Psoas muscle (tissue), 8 donors: ENCODE measurements around the gene KIAA1191. TPM values are rescaled to one million over a fixed set of nuclear protein-coding genes. Genes with fewer than 3 reads are reported as not detected.
A peak's percentile ranks its signal among the peaks of the same experiment; 100 is the strongest.

Source experiments
- ATAC-seq, 4 donors: fragments of 200-7000 bp; cut with Tn5 transposase; one replicate each; pipeline ENCODE4 v1.9.1; 2020; ENCODE audit warnings: moderate library complexity in 3 of 4, mild to moderate bottlenecking in 2 of 4
- DNase-seq, 2 donors: peaks; one replicate each; pipeline ENCODE4 v3.0.0-alpha.2; 2020
- H3K27ac ChIP-seq: fragments of 200-600 bp; one replicate; pipeline ENCODE4 v1.8.0; 2022
- H3K27me3 ChIP-seq, 3 donors: fragments of 200-600 bp in 1 of 3; one replicate each; pipeline versions ENCODE4 v1.6.1 to v1.8.0; 2013 to 2022; ENCODE audit warnings: low read length in 2 of 3, mild to moderate bottlenecking in 2 of 3, moderate library complexity in 1 of 3; ENCODE audit not compliant: insufficient read depth in 3 of 3
- H3K36me3 ChIP-seq, 2 donors: fragments of 200-600 bp in 1 of 2; one replicate each; pipeline versions ENCODE4 v1.6.1 to v1.8.0; 2013 to 2022; ENCODE audit warnings: low read depth in 1 of 2, mild to moderate bottlenecking in 1 of 2, moderate library complexity in 1 of 2; ENCODE audit not compliant: insufficient read depth in 1 of 2
- H3K4me1 ChIP-seq: fragments of 200-600 bp; one replicate; pipeline ENCODE4 v1.8.0; 2022
- H3K4me3 ChIP-seq: fragments of 200-600 bp; one replicate; pipeline ENCODE4 v1.8.0; 2022; ENCODE audit warnings: mild to moderate bottlenecking
- H3K9me3 ChIP-seq: fragments of 200-600 bp; one replicate; pipeline ENCODE4 v1.8.0; 2022
- CTCF ChIP-seq: fragments of 200-600 bp; IDR thresholded peaks from one replicate; pipeline ENCODE4 v1.8.0; 2022; ENCODE audit warnings: antibody characterized with exemption
- WGBS, 3 donors: extraction: QIAGEN DNeasy Blood & Tissue Kit; methylation state at CpG; one replicate each; pipeline versions ENCODE4 v1.1.6 to v1.1.7; 2013; 5-methylcytosine and 5-hydroxymethylcytosine counted together
- intact Hi-C, 2 donors: fragments of 100-400 bp; cut with DNase I; formaldehyde crosslinking; loops; one replicate each; pipeline versions ENCODE4 v1.11.0 to v1.14.2; 2022
- polyA plus RNA-seq, 3 donors: library from polyadenylated mRNA; stranded (reverse); fragments of 200-250 nt; gene quantifications; one replicate each; pipeline ENCODE4 v1.2.3, GENCODE V29; 2013
- total RNA-seq, 4 donors: library from RNA; stranded (reverse); fragmentation: NEBNext Ultra II Directional in 2 of 4; extraction: Animal tissue kit (Norgen Biotek cat#: 25700) in 2 of 4; gene quantifications; one replicate each; pipeline versions ENCODE4 v1.2.1 to v1.2.4, GENCODE V29; 2021 to 2023
- donor health status: healthy with polysubstance abuse.
- donor health status: DM: no; HTN: no; CAD: no; lungs with moderate emphysema.
- donor health status: Bipolar disorder and iron deficiency.
- donor health status: healthy.
- donor health status: DM: yes; HTN: yes; CAD: no.
- donor health status: DM: no; HTN: no; CAD: no.
- donor health status: DM: no; HTN: no; CAD: no.
- donor health status: DM: yes; HTN: yes; CAD: no.

The KIAA1191 gene
- total and polyA plus RNA-seq, 7 donors: 27.0 to 201 (median 69.3) TPM

- H3K9me3 ChIP-seq: no peaks in the 10 kb centered on the region
- DNase-seq (peak in 1 of 2 donors; percentile 20), ATAC-seq (no peak)
- WGBS, 3 donors: 83 to 90% (median 85%) methylated on average over 4 of the region's 4 CpGs
- peaks cover 20% of the 10 kb centered on the region for H3K4me1 ChIP-seq
- no peak overlapping the region for H3K4me3 ChIP-seq
- H3K27ac ChIP-seq: no peak overlapping the region
- no peak for TF ChIP-seq CTCF
- peaks cover 0 to 1% (median 0%) of the 10 kb centered on the region in 3 donors for H3K27me3 ChIP-seq
- H3K36me3 ChIP-seq: peaks cover 0 to 64% of the 10 kb centered on the region in 2 donors
- intact Hi-C loops: no loop called here
These were observed 29.9 kb upstream of the KIAA1191 start for GRCh38 chr5:176391479-176391878.

DNA sequence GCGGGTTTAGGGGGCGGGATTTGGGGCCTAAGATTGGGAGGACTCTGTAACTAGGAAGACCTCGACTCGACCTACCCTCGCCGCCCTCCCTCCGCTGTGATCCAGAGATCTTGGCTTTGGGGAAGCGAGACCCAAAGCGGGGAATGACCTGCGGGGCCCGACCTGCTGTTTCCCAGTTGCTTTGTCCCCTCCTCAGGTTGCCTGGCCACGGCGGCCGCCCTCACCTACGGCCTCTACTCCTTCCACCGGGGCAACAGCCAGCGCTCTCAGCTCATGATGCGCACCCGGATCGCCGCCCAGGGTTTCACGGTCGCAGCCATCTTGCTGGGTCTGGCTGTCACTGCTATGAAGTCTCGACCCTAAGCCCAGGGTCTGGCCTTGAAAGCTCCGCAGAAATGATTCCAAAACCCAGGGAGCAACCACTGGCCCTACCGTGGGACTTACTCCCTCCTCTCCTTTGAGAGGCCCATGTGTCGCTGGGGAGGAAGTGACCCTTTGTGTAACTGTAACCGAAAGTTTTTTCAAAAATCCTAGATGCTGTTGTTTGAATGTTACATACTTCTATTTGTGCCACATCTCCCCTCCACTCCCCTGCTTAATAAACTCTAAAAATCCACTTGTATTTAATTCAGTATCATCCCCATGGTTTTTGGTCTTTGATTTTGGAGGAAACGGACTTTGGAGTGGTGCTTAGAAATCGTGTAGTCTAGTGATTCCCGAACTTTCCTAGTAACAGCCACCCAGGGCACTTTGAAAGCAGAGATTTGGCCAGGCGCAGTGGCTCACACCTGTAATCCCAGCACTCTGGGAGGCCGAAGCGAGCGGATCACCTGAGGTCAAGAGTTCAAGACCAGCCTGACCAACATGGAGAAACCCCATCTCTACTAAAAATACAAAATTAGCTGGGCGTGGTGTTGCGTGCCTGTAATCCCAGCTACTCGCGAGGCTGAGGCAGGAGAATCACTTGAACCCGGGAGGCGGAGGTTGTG is 27.9 kb upstream of the KIAA1191 start:
- Histone ChIP-seq H3K27me3 (peaks cover 0 to 1% (median 0%) of the 10 kb centered on the region in 3 donors), H3K27ac (peak overlapping the region; percentile 94), H3K4me3 (peak overlapping the region; percentile 95), H3K9me3 (no peaks in the 10 kb centered on the region), H3K36me3 (peaks cover 3 to 69% of the 10 kb centered on the region in 2 donors), H3K4me1 (peaks cover 27% of the 10 kb centered on the region)
- TF ChIP-seq CTCF: no peak
- ATAC-seq (peak; percentile 22 to 53 (median 27)), DNase-seq (peak in 1 of 2 donors; percentile 38)
- 27 to 30% (median 28%) methylated on average over 36 to 41 of the region's 41 CpGs for WGBS, 3 donors
- intact Hi-C loops: loop anchor here in 1 of 2 donors (2.0 kb wide), 1 partner anchor 29 kb away; the partner anchor contains the start of gene KIAA1191

DNA sequence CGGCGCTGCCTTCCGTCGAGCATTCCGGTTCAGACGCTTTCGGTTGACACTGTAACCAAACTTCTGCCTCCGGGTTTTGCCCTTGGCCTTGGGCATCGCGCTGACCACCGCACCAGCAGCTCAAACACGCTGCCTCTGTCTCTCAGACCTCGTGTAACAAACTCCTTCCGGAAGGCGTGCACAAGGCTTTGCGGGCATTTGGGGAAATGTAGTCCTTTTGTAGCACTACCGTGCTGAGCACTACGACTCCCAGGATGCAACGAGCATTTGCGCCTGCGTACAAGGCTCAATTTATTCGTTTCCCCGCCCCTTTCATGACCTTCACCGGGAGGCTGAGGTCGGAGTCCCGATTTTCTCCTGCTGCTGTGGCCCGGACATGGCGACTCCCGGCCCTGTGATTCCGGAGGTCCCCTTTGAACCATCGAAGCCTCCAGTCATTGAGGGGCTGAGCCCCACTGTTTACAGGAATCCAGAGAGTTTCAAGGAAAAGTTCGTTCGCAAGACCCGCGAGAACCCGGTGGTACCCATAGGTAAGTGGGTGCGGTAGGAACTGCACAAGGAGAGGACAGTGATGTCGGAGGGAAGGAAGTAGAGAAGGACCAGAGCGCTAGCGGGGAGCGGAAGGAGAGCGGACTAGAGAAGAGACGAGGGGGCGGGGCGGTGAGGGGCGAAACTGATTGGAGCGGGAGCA is 27.0 kb upstream of the KIAA1191 start, which contains the start of the genes HIGD2A and NOP16:
TSS of gene HIGD2A (plus strand) at position 308 of the 691 bp plus-strand sequence. CDS start at position 377, 69 bp downstream.
TSS of gene NOP16 (minus strand) at position 155 of the 691 bp plus-strand sequence. CDS start at position 96, 59 bp downstream.
- ATAC-seq (peak; percentile 93 to 94 (median 94)), DNase-seq (peak; percentile 99 to 100)
- peaks cover 0 to 1% (median 0%) of the 10 kb centered on the region in 3 donors for H3K27me3 ChIP-seq
- 0 to 1% (median 0%) methylated on average over 43 to 47 of the region's 47 CpGs for WGBS, 3 donors
- peaks cover 6 to 69% of the 10 kb centered on the region in 2 donors for H3K36me3 ChIP-seq
- no peaks in the 10 kb centered on the region for H3K9me3 ChIP-seq
- intact Hi-C loops: loop anchor here in 1 of 2 donors (2.0 kb wide), 1 partner anchor 28 kb away; the partner anchor contains the start of gene KIAA1191
- H3K4me1 ChIP-seq: peaks cover 29% of the 10 kb centered on the region
- peak within 1 kb of the TSS; percentile 95 for H3K4me3 ChIP-seq
- peak within 1 kb of the TSS; percentile 94 for H3K27ac ChIP-seq
- TF ChIP-seq CTCF: no peak

DNA sequence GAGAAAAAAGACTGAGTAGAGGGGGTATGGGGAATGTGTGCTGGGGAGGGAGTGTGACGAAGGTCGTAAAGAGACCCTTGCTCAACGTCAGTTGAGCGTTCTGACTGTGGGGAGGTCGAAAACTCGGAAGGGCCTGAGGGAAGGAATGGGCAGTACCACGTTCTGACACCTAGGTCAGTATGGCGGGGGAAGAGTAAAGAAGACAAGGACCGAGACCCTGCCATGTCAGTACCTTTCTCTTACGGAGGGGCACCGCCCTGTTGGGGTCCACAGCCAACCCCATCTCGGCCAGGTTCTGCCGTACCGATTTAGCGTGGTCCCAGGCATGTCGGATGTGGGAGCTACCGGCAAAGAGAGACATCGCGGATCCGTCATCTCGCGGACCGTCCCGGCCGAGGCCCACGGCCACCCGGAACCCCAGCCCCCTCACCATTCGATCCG is 26.5 kb upstream of the KIAA1191 start:
- intact Hi-C loops: loop anchor here in 1 of 2 donors (2.0 kb wide), 1 partner anchor 27 kb away; the partner anchor contains the start of gene KIAA1191
- peak; percentile 4 to 21 (median 12) for ATAC-seq
- H3K4me1 ChIP-seq: peaks cover 32% of the 10 kb centered on the region

More for the DNA sequence above, 26.5 kb upstream of the KIAA1191 start:
- H3K9me3 ChIP-seq: no peaks in the 10 kb centered on the region
- peaks cover 7 to 69% of the 10 kb centered on the region in 2 donors for H3K36me3 ChIP-seq
- peak overlapping the region; percentile 95 for H3K4me3 ChIP-seq
- no peak for DNase-seq
- peak overlapping the region; percentile 94 for H3K27ac ChIP-seq
- WGBS, 3 donors: 0% methylated on average over 27 to 29 of the region's 29 CpGs
- TF ChIP-seq CTCF: no peak
- H3K27me3 ChIP-seq: peaks cover 0 to 1% (median 0%) of the 10 kb centered on the region in 3 donors
